ENCODE results near the gene RAMP3.
"Not testable (repeated sequence)": the region's sequence is repeated elsewhere in the genome, so short reads cannot be mapped to it uniquely, and the experiment has no call there.

RAMP3 gene, protein sequence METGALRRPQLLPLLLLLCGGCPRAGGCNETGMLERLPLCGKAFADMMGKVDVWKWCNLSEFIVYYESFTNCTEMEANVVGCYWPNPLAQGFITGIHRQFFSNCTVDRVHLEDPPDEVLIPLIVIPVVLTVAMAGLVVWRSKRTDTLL

DNA sequence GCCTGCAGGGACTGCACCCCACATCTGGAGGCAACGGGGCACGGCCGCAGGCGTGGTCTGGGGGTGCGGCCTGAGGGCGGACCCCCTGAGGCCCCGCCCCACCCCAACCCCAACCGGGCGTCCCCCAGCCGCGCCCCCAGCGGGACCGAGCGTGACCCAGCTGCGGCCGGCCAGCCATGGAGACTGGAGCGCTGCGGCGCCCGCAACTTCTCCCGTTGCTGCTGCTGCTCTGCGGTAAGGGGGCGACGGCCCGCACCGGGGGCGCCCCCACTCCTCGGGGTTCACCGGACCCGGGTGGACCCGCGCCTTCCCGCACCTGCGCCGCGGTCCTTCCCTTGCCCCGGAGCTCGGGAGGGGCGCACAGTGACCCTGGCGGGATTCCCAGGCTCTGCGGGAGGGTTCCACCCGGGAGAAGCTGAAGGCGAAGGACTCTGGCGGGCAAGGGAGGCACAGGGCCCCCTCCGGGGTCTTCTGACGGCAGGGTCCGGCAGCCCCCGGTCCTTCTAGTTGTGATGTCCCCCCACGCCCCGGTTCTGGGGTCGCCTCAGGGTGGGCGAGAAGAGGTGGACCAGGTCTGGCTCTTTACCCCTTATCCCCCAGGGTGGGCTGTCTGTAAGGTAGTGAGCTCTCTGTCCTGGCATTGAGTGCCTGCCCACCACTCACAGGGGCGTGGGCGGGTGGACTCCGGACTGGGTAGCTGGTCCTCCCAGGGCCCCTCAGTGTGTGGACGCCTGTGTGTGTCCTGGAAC lies at the start of gene RAMP3:
RAMP3 (plus strand) TSS at position 139 of the 749 bp plus-strand sequence; CDS start at position 177, 38 bp downstream.
- DNase-seq: no peak

DNA sequence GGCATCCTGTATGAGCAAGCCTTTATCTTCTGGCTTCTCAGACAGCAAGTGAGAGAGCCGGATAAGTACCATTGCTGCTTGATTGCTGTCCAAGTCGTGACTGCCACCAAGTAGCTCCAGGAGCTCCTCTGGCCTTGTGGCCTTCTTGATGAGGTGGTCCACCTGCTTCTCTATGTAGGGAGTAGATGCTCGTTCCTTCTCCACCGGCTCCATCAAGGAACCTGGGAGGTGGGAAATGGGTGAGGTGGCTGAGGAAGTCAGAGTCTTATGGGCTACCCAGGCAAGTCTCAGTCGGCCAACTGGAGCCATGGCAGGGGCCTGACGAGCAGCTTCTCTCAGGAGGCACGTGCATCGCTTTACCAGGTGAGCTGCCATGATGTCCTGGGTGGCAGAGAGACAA lies 48.7 kb upstream of the RAMP3 start:
- DNase-seq: no peak

DNA sequence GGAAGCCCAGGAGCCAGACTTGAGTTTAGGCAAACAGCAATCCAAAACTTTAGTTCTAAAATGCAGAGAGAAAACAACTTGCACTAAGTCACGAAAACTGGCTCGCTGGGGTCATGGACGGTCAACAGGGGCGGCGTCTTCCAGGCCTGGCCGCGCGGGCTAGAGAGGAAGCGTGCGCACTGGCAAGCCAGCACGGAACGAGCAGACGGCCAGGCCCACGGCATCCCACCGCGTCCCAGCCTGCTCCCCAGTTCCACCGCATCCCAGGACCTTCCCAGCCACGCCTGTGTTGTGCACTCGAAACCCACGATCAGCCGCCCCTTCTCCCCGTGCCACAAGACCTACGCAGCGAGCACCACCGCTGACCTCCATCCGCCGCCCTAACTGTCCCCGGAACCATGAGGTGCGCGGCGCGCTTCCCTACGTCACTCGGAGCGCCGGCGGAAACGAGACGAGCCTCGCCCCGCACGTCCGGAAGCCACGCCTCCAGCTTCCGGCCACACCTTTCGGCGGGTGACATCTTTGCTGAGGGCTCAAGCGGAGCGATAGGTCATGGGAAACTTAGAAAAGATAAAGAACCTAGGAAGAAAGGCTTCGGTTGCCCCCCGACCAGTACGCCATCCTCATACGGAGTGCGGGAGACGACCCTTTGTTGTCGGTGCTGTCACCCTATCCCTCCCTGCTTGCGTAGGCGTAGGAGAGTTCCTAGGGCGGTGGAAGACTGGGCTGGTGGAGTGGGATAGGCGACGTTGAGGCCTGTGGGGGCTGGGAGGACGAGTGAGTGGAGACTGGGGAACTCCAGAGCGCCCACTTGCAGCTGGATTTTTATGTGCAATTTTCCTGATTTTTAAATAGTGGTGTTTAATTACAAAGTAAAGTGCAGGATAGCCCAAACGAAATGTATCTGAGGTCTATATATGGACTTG lies 46.0 kb upstream of the RAMP3 start, which contains the start of gene TBRG4:
TBRG4 (minus strand) TSS at position 400 of the 926 bp plus-strand sequence. CDS start 2,460 bp downstream, outside the sequence.
- DNase-seq: peak; percentile 93 to 94

DNA sequence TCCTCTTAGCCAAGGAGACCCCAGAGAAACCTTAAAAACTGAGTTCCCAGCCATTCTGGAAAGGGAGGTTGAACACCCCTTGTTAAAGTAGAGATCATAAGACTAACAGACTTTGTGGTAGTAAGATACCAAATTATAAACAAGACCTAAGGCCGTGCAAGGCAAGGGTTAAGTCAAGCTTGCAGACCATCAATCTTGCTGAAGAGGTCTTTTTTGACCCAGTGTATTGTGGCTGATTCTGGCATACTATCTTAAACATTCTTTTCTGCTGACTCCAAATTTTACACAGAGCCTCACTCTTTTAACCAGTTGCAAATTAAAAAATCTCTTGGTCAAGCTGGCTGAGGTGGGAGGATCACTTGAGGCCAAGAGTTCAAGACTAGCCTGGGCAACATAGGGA lies 44.9 kb upstream of the RAMP3 start:
- no peak for DNase-seq

DNA sequence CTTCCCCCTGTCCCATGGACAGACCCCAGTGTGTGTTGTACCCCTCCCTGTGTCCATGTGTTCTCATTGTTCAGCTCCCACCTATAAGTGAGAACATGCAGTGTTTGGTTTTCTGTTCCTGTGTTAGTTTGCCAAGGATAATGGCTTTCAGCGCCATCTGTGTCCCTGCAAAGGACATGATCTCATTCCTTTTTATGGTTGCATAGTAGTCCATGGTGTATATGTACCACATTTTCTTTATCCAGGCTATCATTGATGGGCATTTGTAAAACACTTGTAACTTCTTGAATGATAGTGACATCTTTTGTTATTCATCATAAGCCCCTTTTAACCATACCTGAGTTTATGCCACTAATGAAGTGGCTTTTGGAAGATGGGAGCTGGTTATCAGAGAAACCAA lies 43.3 kb upstream of the RAMP3 start:
- DNase-seq: not testable (repeated sequence)

DNA sequence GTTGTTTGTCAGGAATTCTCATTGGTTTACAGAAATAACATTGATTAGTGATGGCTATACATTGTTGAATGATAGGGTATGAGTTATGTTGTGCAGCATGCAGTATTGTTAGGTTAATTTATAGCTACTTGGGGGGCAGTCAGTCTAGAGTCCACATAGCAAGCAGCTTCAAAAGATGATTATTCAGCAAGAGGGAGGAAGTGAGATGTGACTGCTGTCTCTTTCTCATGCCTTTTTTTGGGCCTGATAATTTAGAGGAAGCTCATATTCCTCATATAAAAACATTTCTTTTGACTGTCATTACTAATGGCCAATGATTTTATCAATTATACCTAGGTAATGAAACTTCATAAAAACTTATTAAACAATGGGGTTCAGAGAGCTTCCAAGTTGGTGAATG lies 42.7 kb upstream of the RAMP3 start:
- no peak for DNase-seq

DNA sequence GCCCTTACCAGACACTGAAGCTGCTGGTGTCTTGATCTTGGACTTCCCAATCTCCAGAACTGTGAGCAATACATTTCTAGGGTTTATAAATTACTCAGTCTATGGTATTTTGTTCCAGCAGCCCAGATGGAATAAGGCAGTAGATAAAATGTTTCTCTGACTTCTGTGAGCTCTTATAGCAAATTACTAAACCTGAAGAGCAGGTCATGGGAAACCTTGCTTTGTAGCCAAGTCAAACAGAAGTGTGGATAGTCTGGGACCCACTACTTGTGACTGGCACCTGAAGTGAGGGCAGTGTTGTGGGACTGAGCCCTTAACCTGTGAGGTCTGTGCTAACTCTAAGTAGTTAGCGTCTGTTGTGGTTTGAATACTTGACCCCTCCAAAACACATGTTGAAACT lies 41.5 kb upstream of the RAMP3 start:
- DNase-seq: no peak

DNA sequence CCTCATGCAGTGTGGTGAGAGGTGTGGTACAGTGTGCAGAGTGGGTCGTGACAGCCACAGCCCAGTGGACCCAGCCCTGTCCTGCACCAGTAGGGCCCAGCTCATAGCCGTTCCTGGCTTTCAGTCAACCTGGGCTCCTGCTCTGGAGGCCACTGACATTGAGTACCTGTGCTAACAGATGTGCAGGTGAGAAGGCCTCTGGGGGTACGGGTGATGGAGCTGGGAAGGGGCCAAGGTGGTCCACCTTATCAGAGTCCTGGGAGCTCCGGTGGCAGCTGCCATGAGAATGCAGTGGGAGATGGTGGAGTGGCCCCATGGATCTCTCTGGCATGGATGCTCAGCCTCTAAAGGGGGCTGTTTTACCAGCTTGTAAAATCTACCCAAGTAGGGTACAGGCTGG lies 40.0 kb upstream of the RAMP3 start:
- DNase-seq: no peak

DNA sequence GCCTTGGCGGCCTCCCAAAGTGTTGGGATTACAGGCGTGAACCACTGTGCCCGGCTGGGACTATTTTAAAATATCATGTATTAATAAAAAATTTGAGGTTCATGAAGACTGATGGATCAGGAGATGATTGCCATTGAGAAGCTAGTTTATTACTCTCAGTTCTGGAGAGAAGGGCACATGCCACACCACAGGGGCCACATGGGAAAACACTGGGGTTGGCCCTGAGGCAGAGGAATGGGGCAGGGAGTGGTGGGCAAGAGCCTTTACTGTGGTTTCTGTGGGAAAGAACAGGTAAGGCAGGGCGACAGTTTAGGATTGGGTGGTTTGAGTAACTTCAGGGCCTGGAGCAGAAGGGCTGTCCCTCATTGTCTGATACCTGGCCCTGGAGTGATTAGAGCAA lies 39.3 kb upstream of the RAMP3 start:
- DNase-seq: no peak

DNA sequence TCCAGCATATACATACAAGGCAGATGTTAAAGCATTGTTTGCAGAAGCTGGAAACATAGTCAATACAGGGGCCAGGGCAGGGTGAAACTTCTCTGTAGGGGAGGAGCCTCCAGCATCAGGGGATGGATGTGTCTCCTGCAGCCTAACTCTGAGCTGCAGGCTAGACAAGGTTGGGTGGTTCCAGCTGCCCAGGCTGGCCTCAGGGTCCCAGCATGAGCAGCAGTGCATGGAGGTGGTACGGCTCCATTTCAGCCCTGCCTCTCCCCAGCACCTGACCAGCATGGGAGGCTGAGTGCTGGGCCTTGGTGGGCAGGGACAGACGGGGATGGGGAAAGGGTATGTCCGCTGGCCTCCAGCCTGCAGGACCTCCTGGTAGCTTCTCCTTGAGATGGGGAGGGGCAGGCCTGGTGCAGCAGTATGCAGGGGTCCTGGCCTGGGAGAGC lies 38.7 kb upstream of the RAMP3 start:
- DNase-seq: no peak

DNA sequence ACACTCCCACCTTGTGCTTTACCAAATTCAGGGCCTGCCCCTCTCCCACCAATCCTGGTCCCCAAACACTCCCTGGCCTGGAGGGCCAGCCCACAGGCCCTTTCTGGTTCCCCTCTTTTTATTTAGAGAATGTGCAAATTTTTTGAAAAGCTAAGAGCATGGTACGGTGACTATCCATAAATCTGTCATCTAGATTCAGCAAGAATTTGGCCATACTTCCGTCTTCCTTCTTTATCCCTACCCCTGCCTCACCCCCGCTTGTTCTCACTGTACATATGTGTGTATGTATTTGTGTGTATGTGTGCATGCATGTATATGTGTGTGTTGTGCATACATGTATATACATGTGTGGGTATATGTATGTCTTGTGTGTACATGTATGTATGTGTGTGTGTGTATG lies 38.0 kb upstream of the RAMP3 start:
- DNase-seq: no peak

DNA sequence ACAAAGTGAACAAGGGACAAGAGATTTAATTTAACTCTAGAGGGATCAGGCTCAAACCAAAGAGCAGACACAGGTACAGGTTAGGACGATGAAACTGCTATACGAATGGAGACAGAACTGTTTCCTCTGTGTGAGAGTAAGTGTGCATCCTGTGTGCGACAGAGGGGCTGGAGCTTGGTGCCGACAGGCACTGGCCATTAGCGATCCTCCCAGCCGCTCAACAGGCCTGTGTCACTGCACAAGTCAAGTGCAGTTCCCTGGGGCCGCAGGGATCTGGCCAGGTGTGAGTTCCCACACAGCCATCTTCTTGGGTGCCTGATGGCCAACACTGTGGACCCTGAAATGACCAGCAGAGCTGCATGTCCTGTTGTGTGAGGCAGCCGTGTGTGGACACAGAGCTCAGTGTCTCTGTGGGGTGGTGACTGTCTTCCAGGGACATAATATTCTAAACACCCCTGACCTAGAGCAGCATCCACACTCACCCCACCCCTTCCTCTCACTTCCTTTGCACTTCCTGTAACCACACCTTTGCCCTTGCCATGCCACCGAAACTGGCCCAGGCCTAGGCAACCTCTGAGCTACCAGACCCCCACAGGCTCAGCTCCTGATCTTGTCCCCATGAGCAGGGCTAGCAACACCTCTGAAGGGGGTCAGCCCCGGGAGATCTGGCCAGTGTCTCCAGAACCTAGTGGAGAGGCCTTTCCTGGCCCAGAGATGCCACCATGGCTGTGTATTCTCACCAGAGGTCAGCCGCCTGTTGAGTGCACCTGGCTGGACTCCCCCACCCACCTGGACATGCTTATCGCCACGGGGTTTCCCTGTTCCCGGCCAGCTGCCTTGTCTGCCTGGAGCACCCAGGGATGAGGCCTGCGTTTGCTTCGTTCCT lies 34.4 kb upstream of the RAMP3 start:
- DNase-seq: no peak

DNA sequence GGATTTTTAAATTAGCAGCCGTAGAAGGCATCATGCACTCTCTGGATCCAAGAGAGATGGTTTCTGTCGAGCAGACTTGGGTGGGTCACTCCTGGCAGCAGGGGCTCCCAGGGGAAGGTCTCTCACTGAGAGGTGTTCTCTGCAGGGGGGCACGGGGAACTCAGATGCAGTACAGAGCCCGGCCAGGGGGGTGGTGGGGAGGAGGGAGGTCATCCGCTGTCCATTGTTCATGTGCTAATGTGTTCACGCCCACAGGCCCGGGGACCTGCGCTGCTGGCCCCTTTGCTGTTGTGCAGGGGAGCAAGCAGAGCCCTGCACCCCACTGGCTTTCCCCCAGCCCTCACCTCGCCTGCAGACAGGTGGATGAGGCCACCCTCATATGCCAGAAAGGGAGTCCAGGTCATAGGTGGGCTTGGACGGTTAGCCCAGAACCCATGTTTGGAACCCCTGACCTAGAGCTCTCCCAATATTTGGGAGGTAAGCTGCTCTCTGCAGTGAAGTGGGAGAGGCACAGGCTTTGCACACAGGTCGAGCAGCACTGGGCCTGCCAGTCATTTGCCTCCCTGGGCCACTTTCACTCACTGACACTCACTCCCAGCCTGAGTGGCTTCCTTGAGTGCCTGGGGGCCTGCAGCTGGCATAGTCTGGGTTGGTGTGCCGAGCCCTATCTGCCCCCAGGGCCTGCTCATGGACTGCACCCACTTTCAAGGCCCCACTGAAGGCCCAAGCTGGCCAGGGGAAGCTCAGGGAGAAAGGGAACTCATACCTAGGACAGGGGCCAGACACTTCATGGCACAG lies 33.5 kb upstream of the RAMP3 start:
- no peak for DNase-seq

DNA sequence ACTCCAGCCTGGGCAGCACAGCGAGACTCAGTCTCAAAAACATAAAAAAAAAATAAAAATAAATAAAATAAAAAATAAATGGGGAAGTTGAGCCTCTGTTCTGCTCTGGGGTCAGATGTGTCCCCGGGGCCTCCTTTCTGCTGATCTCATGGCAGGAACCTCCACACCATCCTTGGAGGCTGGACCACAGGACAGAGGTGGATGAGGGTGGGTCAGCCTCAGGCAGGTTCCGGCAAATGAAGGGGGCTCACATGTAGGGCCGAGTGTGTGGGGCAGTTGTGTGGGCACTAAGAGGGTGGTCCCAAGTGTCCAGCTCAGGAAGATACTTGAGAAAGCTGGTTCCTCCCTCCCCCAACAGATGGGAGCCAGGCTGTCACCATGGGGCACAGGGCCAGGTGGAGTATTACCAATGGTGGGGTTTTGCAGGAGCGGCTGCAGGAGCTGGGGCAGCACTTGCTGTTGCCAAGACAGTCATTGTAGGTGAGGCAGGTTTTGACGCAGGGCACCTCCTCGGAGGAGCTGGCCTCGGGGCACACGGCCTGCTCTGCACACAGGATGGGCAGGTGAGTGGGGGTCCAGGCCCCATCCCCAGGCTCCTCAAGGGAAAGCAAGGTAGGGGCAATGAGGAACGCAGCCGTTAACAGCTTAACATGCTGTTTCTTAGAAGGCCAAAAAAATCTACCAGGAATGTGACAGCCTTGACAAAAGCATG lies 32.2 kb upstream of the RAMP3 start:
- DNase-seq: no peak

DNA sequence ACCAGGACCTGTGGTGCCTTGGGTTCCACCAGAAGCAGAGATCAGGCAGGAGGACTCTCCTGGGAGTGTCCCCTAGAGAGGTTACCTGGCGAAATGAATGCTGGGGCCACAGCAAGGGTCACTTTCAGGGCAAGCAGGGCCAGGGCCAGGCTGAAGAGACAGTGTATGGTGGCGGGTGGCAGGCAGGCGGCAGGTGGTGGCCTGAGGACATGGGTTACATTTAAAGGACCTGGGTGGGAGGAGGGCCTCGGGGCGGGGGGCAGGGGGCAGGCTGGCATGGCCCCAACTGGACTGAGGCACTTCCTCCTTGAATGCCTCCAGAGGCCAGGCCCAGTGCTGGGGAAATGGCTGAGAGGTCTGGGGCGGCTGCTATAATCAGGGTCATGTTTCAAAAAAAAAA lies 31.4 kb upstream of the RAMP3 start:
- no peak for DNase-seq

DNA sequence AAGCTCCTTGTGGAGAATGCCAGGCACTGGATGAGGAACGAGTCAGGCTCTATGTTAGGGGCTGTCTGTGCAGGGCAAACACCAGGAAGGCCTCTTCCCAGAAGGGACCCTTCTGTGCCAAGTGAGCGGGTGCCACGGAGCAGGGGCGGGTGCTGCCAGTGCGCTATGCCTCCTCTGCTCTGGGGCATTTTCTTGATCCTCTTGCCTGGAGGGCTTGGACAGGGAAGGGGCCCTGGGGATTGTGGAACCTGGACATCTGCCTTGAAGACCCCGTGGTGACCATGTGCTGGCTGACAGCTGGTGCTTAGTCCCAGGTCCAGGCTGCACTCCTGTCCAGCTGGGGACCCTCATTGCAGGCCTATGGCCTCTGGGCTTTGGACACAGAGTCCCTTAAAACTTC lies 30.7 kb upstream of the RAMP3 start:
- no peak for DNase-seq

DNA sequence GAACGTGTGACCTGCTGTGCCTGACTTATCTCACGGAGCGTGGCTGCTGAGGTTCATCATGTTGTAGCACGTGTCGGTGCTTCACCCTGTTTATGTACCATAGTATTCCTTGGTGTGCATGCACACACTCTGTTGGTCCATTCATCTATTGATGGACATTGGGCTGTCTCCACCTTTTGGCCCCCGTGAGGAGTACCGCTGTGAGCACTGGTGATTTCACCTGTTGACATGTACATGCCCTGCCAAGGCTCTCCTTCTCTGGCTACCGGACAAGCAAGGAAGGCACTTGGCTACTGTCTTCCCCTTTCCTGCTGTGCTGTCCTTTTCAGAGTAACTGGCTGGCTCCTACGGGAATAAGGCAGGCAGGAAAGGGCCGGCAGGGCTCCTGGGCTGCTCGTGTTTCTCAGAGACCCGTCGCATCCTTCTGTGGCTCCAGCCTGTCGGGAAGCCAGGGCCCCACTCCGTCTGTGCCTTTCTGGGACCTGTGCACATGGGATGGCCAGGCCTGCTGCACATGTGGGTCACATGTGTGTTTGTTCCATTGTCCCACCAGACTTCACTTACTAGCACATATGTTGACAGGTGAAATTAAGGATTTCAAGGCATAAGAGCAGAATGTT lies 28.3 kb upstream of the RAMP3 start:
- DNase-seq: no peak

DNA sequence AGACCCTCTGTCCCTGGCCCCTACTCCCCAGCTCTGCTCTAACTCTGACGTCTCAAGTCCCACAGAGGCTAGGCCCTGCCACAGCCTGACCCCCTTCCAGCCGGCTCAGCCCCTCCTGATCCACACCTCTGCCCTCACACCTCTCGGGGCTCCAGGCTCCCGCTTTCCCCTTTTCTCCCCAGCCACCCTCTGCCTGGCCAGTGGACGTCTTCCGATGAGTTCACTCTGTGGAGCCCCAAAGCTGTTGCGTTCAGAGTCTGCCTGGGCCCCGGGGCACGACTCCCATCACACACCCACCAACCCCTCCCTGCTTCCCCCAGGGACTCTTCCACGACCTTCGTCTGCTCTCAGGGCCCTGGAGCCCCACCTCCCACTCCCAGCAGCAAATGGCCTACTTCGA lies 27.7 kb upstream of the RAMP3 start:
- DNase-seq: no peak

DNA sequence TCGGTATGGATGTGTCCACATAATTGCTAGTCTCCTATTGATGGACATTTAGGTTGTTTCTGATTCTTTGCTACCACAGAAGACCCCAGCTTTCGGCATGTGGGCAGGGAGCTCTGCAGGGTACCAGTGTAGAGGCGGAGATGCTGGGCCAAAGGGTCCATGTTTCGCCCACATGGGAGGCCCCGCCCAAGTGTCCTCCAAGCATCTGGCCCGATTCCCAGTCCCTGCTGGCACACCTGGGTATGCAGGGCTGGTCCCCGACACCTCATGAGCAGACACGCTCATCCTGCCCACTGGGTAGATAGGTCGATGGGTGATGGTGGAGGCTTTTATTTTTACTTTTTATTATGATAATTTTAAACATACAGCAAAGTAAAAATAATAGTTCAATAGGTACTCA lies 26.7 kb upstream of the RAMP3 start:
- DNase-seq: no peak

DNA sequence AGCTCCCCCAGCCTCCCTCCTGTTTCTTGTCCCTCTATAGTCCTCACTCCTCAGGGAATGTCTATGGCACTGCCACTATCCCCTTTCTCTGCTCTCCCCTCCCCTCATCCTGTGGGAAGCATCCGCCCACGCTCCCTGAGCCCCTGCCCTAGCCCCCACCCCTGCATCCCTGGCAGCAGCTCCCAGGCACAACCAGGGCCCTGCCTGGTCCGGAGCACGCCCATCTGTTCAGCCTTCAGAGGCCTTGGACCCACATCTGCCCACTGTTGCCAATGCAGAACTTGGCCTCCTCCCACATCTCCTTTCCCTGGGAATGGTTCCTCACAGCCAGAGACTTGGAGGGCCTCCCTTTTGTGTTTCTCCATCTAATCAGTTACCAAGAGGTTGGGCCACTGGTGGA lies 25.7 kb upstream of the RAMP3 start:
- DNase-seq: no peak
